ENCODE results near the gene UBE3B.

GRCh38 chr12:109521831-109522230 lies 44.4 kb downstream of the UBE3B start:
- no peak for TF ChIP-seq POLR2A (IDR thresholded peaks at IDR 0.05; ENCODE audit: low read depth, low read length)
- TF ChIP-seq POLR2AphosphoS5 (IDR thresholded peaks at IDR 0.05; ENCODE audit: low read depth, low read length), result no peak
- TF ChIP-seq TAF1 (IDR thresholded peaks at IDR 0.05; ENCODE audit: borderline replicate concordance, low read depth, low read length), result no peak
